DMS 273 (cell line): ENCODE results near the gene PLXDC2.

Source experiments
- DNase-seq: peaks from one replicate; lab custom pipeline; 2025; ENCODE audit not compliant: unreplicated experiment; lab: John Stamatoyannopoulos, UW

Gene PLXDC2

DNA sequence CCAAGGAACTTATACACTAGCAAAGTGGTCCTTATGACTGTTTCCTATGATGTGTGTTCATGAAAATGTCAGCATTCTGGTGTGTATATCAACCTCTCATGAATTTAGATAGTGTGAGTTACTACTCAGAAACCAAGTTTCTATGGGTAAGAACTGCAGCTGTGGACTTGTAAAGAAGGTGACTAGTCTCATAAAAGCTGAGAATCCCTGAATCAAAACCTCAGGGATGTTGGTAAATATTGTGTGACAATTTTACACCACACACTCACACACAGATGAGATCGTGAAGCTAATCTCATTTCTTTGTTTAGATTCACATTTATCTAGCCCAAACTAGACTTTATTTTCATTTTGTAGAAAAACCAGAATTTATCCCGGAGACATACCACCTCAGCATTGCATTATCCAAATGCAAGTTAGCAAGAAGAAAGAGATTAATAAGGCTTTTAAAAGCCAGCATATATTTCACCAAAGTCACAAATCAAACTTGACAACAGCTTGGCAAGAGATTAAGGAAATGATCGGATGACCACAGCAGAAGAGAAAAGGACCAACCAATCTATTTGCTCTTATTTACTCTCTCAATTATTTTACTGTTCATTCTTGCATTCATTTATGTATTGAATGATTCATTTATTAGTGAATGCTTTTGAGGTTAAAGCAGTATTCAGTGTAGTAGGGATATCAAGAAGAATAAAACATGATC is 92.9 kb downstream of the PLXDC2 start:
- DNase-seq, result no peak

DNA sequence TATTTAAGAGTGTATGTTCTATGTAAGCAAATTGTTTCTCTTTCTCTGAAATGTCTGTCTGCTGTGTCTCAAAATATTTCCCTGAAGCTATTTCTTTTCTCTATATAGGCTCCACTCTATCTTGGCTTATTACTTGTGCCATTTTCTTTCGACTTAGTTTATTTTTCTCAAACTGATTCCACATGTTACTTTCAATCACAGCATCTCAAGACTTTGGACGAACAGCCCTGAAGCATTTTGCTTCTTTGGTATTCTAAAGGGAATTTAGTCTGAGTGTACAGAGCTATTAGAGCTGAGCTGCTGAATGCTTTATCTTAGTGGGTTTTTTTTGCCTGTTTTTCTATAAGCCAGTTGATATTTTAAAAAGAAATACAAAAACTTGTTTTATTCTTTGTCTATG is 95.7 kb downstream of the PLXDC2 start:
- no peak for DNase-seq

GRCh38 chr10:19913987-19914386 is 97.8 kb downstream of the PLXDC2 start:
- DNase-seq, result no peak

DNA sequence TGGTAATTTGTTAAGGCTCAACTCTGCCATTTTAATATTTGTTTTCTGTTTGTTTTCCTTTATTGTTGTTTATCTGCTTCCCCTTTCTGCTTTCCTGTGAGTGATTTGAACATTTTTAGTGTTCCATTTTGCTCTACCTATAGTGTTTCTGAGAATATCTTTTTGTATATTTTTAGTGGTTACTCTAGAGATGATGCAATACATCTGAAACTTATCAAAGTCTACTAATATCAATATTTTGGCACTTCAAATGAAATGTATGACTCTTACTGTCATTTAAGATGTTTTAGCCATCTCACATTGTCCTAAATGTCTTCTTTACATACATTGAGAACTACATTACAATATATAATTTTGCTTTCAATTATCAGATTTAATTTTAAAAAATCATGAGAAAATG is 98.9 kb downstream of the PLXDC2 start:
- DNase-seq, result no peak

DNA sequence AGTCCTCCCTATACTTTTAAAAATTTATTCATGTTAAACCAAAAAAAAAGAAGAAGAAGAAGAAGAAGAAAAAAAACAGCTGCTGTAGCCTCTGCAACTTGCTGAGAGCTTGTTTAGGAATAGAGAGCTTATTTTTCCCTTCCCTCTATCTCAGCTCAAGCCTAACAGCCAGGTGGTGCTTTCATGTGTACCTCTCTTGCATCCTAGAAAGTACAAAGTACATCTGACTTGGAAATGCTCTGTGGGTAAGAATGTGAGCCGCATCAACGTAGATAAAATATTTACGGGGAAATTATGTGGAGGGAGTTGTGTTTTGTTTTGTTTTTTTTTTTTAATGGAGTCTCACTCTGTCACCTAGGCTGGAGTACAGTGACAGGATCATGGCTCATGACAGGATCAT is 99.6 kb downstream of the PLXDC2 start:
- no peak for DNase-seq

DNA sequence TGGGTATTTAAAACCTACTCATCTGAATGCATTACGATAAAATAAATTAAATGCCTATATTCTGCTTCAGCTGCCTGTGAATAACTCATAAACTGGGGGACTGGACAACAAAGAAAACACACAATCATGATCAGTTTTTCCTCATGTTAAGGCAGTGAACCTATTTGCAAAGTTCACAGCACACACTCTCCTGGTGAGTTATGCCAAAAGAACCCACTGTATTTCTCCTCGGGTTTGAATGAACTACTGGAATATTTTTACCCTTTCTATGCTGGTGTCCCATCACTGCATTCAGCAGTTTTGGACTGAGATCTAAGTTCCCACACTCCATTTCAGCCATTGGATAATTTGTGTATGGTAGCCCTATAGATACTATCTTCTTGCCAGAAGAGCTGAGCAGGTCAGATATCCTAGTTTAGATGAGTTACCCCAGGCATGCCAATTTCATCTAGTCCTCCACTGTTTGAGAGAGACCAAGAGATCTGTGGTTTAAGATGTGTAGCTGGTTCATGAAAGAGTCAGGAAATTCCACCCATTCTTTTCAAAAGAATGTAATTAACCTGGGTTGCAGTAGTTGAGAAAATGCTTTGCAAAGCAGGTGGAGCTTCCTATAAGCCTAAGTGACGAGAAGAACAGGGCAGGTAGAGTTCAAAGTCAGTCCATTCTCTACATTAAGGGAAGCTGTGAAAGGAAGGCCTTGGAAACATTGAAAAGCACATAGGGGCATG is 101.7 kb downstream of the PLXDC2 start:
- DNase-seq, result no peak

GRCh38 chr10:19918794-19919193 is 102.6 kb downstream of the PLXDC2 start:
- DNase-seq, result no peak

DNA sequence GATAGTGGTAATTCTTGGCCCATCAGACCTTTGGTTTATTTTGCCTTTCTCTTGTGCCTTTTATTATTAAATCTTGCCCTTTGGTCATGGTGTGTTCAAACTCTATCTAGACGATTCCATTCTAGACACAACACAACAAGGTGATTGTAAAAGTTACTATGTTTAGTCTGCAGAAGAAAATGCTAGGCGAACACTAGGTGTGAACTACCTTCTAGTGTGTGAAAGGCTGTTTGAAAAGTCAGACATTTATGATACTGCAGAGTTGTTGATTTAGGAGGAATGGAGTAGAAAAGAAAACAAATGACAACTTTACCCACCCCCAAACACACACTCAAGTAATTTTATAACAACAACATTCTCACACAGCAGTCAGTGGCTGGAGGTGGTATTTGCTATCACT is 103.4 kb downstream of the PLXDC2 start:
- DNase-seq, result no peak

GRCh38 chr10:19920075-19920726 is 104.0 kb downstream of the PLXDC2 start:
- no peak for DNase-seq

GRCh38 chr10:19921300-19922140 is 105.3 kb downstream of the PLXDC2 start:
- DNase-seq, result no peak

GRCh38 chr10:19922236-19922963 is 106.2 kb downstream of the PLXDC2 start:
- DNase-seq, result no peak

DNA sequence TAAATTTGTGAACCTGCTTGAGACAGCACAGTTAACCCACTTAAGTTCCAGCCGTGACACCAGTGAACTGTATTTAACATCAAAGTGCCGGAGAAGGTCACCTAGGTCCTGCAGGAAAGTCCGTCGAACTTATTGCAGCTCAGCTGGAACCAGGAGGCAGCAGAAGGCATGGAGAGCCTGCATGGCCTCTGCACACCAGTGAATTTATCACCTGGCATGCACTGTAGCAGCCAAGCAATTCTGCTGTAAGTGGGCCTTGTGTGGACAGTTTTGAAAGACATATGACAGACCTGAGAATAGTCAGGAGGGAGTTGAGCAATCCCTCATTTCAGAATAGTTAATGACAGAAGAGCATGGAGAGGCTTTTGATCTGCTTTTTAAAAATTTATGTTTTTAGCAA is 108.8 kb downstream of the PLXDC2 start:
- no peak for DNase-seq

GRCh38 chr10:19928936-19929335 is 112.7 kb downstream of the PLXDC2 start:
- DNase-seq, result no peak

GRCh38 chr10:19929506-19930140 is 113.4 kb downstream of the PLXDC2 start:
- no peak for DNase-seq

DNA sequence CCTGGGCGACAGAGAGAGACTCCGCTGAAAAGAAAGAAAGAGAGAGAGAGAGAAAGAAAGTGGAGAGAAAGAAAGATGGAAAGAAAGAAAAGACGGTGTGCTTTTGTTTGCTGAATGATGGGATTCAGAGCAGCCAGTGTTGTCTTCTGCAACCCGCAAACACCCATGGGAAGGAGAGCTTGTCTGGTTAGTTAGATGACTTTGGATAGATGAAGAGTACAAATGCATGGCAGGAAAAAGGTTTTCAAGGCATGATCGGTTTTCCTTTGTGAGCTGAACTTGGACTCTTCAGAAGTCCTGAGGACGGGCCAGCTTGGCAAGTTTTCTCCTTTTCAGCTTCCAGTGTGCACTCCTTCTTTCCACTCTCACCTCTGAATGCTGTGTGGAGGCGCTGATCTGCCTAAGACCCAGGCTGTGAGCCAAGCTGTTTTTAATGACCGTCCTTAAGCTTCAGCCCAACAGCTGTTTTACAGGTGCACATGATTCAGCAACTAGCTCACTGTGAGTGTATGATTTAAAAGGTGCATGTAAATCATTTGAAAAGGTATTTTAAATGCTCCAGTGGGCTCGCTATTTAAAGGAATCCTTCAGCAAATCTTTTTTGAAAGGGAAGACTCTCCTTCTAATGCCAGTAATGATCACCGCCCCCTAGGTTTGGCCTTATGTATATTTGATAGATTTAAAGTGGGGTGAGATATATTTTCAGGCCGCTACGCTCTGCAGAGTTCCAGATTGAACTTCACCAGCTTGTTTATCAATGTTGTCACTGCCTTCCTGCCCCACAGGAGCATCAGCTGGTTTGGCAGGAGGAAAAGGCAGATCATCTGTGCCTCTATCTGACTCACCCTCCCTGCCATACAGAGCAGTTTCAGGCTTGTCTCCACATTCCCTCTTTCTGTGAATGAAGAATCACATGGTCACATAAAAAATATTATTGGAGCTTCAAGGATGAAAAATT is 115.0 kb downstream of the PLXDC2 start:
- peak; percentile 6 for DNase-seq

- no peak for DNase-seq
Observed at GRCh38 chr10:19931894-19932590, 115.8 kb downstream of the PLXDC2 start.

DNA sequence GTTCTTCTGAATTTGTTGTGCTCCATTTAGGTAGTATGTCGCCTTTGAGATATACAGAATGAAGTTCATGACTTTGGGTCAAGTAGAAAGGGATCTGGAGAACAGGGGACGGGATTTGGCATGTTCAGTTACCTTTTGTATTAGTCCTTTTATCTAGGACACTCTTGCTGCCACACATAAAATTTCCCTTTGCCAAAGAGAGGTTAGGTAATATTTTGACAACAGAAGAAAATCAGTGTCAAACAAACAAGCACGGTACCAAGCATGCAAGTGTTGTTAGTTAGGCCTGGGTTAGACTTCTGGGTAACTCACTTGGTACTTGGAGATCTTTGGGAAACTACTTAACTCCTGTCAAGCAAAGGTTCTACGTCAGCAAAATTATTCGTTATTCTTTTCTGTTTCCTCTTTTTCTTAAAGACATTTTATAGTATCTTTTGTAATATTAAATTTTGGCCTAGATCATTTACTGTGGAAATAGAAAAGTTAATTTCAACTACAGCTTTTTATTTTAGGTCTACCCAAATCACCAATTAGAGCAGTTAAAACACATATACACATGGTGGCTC is 116.7 kb downstream of the PLXDC2 start:
- DNase-seq, result no peak

DNA sequence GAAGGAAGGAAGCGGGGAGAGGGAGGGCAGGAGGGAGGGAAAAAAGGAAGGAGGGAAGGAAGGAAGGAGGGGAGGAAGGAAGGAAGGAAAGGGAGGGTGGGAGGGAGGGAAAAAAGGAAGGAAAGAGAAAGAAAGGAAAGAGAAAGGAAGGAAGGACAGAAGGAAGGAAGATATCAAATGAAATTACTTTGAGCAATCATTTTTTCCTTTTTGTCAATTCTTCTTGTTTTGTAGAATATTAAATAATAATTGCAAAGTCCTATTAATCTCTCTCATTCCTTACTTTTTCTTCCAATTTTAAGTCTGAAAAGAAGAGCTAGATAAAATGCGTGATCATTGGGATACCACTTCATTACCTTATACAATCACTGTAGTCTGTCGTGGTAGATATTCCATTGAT is 117.5 kb downstream of the PLXDC2 start:
- DNase-seq, result no peak
